GM03348 (cell line): ENCODE measurements around the gene UQCRFS1.
"Not testable (repeated sequence)": the region's sequence is repeated elsewhere in the genome, so short reads cannot be mapped to it uniquely, and the experiment has no call there.

Experiments
- DNase-seq: peaks from one replicate; pipeline ENCODE4 v3.0.0; 2012; ENCODE audit warnings: low spot score

UQCRFS1 gene

GRCh38 chr19:29212648-29213573, at the start of gene UQCRFS1:
Gene UQCRFS1 (minus strand): TSS chr19:29213151. CDS start chr19:29213118, 33 bp downstream.
- peak; percentile 97 for DNase-seq

- DNase-seq, result no peak
These were observed 49.1 kb upstream of the UQCRFS1 start for GRCh38 chr19:29262085-29262484.

GRCh38 chr19:29260477-29261317, 47.7 kb upstream of the UQCRFS1 start:
- no peak for DNase-seq

- no peak for DNase-seq
These were observed 46.9 kb upstream of the UQCRFS1 start for GRCh38 chr19:29259867-29260281.

GRCh38 chr19:29259153-29259552, 46.2 kb upstream of the UQCRFS1 start:
- no peak for DNase-seq

- no peak for DNase-seq
These were observed 43.6 kb upstream of the UQCRFS1 start for GRCh38 chr19:29256516-29256915.

- no peak for DNase-seq
These were observed 43.0 kb upstream of the UQCRFS1 start for GRCh38 chr19:29255912-29256311.

GRCh38 chr19:29255006-29255405, 42.1 kb upstream of the UQCRFS1 start:
- DNase-seq, result no peak

GRCh38 chr19:29249798-29250197, 36.8 kb upstream of the UQCRFS1 start:
- not testable (repeated sequence) for DNase-seq

GRCh38 chr19:29248332-29248844, 35.4 kb upstream of the UQCRFS1 start:
- DNase-seq, result no peak

GRCh38 chr19:29247872-29248271, 34.9 kb upstream of the UQCRFS1 start:
- peak; percentile 22 for DNase-seq

GRCh38 chr19:29247471-29247870, 34.5 kb upstream of the UQCRFS1 start:
- DNase-seq, result no peak

- DNase-seq, result no peak
These were observed 34.1 kb upstream of the UQCRFS1 start for GRCh38 chr19:29247051-29247450.

GRCh38 chr19:29245215-29245614, 32.3 kb upstream of the UQCRFS1 start:
- no peak for DNase-seq

- no peak for DNase-seq
These were observed 28.4 kb upstream of the UQCRFS1 start for GRCh38 chr19:29241324-29241723.

- DNase-seq, result no peak
These were observed 26.3 kb upstream of the UQCRFS1 start for GRCh38 chr19:29239213-29239776.

- no peak for DNase-seq
These were observed 20.6 kb upstream of the UQCRFS1 start for GRCh38 chr19:29233591-29233990.

GRCh38 chr19:29232315-29232852, 19.4 kb upstream of the UQCRFS1 start:
- no peak for DNase-seq

GRCh38 chr19:29231306-29231705, 18.4 kb upstream of the UQCRFS1 start:
- not testable (repeated sequence) for DNase-seq

GRCh38 chr19:29217616-29218015, 4.7 kb upstream of the UQCRFS1 start:
- DNase-seq, result no peak

GRCh38 chr19:29216021-29216420, 3.1 kb upstream of the UQCRFS1 start:
- no peak for DNase-seq

GRCh38 chr19:29215322-29215845, 2.4 kb upstream of the UQCRFS1 start:
- DNase-seq, result no peak
